Measurements from ENCODE around the gene ZNF48.

ZNF48 gene

DNA sequence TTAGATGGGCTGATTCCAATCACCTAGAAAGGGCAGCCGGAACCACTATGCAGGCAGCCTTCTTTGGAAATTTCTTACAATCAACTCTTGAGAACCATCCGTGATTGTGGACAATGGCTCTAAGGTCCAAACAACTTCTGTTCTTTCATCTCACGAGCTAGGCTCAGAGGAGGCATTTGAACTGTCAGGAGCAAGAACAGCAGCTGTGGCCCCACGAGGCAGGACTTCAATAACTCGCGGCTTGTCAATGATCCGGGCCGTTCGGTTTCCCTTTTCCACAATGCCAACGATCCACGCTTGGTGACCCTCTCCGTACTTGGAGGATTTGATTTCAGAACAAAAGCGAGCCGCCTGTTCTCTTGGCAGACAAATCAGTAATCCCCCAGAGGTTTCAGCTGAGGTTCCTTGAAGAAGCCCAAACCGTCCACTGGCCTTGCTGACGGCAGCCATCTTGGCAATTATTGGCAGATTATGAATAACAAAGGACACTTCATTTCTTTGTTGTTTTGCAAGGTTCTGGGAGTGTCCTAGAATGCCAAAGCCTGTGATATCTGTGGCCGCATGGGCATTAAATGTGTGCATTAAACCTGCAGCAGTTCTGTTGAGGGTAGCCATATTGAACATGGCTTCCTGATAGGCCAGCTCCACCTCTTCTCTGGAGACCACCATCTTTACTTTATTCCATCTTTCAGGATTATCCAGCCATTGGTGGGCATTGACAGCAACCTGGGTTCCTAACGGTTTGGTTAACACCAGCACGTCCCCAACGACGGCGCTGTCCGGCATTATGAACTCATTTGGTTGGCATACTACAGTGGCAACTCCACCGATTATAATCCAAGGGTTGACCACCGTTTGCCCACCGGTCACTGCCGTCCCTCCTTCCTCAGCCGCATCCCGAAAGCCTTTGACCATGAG lies 49.3 kb downstream of the ZNF48 start:
- DNase-seq (ENCODE audit: low read depth), result no peak

DNA sequence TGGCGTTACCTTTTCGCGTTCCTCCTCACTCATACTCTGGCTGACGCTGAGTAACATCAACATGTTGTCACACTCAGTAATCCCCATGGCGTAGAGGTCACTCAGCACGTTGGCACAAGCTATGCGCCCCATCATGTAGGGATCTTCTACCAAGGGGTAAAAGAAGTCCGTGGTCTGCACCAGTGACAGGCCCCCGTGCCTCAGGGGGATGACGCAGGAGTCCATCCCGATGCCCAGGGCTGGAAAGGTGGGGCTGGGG lies 49.9 kb downstream of the ZNF48 start:
- DNase-seq (ENCODE audit: low read depth), result no peak

DNA sequence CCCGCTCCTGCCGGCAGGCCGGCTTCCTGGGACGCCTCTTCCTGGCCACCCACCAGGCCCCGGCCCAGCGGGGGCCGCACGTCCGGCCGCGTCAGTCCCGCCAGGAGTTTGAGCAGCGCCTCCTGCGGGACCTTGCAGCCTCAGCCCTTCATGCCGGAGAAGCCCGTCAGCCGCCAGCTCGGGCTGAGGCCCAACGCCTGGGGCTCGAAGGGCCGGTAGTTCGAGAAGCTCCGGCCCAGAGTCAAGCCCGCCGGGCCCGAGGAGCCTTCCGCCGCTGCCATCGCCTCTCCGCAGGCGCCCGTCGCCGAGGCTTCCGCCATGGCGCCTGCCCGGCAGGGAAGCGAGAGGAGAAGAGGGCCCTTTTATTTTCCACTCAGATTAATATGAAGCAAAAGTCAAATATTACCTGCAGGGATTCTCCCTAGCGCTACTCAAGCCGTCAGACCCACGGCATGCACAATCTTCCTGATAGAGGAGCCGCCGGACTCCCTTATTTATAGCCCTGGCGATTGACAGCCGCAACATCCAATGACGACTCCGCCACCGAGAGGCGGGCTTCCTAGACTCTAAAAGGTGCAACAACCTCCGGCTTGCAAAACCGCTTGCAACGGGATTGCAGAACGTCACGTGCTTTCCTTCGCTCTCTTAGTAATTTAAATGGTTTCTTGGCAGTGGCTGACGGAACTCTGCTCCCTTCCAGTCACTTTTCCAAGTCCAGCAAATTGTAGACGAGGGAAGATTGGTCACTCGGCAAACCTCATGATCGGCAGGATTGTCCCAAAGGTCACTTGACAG lies 50.4 kb downstream of the ZNF48 start, which contains the start of gene SEPHS2:
TSS of gene SEPHS2 (minus strand) at position 467 of the 795 bp plus-strand sequence. CDS start at position 320, 147 bp downstream.
- DNase-seq (ENCODE audit: low read depth), result peak; percentile 93

DNA sequence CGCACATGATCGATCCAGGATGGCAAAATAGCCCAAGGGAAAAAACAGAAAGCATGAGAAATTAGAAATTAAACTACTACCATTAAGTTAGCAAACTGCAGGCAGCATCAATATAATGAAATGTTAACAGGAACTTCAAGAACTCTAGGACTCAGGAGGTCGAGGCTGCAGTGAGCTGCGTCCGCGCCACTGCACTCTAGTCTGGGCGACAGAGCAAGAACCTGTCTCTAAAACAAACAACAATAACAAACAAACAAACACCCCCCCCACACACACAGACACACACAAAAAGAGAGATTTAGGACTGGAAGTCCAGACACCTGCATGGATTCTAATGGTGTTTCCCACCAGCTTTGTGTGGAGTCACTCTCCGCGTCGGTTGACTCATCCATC lies 51.0 kb downstream of the ZNF48 start:
- no peak for DNase-seq (ENCODE audit: low read depth)

- DNase-seq (ENCODE audit: low read depth), result no peak
These were observed 52.4 kb downstream of the ZNF48 start for GRCh38 chr16:30447512-30448226.

DNA sequence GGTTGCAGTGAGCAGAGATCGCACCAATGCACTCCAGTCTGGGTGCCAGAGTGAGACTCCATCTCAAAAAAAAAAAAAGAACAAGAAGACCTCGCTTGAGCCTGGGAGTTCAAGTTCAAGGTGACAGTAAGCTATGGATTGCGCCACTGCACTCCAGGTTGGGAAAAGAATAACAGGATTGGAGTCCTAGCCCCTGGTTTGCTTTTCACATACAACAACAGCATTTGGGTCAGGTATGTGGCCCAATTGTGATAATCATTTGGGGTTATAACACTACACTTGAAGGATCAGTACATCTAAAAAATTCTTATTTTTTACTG lies 53.9 kb downstream of the ZNF48 start:
- no peak for DNase-seq (ENCODE audit: low read depth)
